K562 (cell line): ENCODE data around the gene SUPT20HL2. TPM values are rescaled to one million over a fixed set of nuclear protein-coding genes. Genes with fewer than 3 reads are reported as not detected.

ENCODE experiments used
- ATAC-seq: fragments of 200-7000 bp; cut with Tn5 transposase; 3 replicates; pipeline ENCODE4 v1.9.1; 2020; ENCODE audit warnings: moderate library complexity
- BruUV-seq: library from RNA; stranded (reverse); fragments of 400-500 nt; replicated peaks from 2 replicates; lab custom pipeline; 2021; lab: Mats Ljungman, UMichigan
- CTCF ChIA-PET: fragments of 300-600 bp; formaldehyde crosslinking; extraction: SDS; loops from one replicate; lab custom pipeline; 2021; ENCODE audit warnings: low intra/inter-chr PET ratio; lab: Yijun Ruan, JAX
- POLR2A ChIA-PET: fragments of 300-600, 350-650 bp; sonication (Branson Sonifier 250); formaldehyde crosslinking; extraction: SDS; loops from one replicate; lab custom pipeline; 2021; ENCODE audit warnings: antibody characterized with exemption, inconsistent platforms; lab: Yijun Ruan, JAX
- DNase-seq, 4 experiments: peaks; one replicate each; pipeline versions ENCODE4 v3.0.0 to v3.0.0-alpha.2; 2011 to 2018; ENCODE audit warnings: low spot score in 3 of 4, mixed read lengths in 3 of 4; ENCODE audit errors: extremely low read depth in 1 of 4
- FAIRE-seq: peaks from 2 replicates; lab custom pipeline; 2011; peaks lifted over from hg19 to GRCh38; lab: Jason Lieb, UNC
- H2AFZ ChIP-seq: 2 replicates; pipeline ENCODE4 v1.6.0; 2011; ENCODE audit warnings: low read depth, low read length, control low read depth, inconsistent platforms
- H3K27ac ChIP-seq: fragments of 200-600 bp; 3 replicates; pipeline ENCODE4 v1.8.0; 2011; ENCODE audit warnings: low read depth, mild to moderate bottlenecking, control low read depth, inconsistent platforms, low read length, moderate library complexity, mixed read lengths; ENCODE audit errors: extremely low read depth
- H3K27me3 ChIP-seq, 2 experiments: fragments of 300-600 bp in 1 of 2; 2 replicates in 1 of 2; 3 replicates in 1 of 2; pipeline versions ENCODE4 v1.6.0 to v1.8.0; 2011; ENCODE audit warnings: inconsistent platforms in 2 of 2, low read length in 2 of 2, mild to moderate bottlenecking in 1 of 2, mixed read lengths in 1 of 2, moderate library complexity in 1 of 2; ENCODE audit not compliant: control insufficient read depth in 2 of 2, insufficient read depth in 2 of 2
- H3K36me3 ChIP-seq: fragments of 300-600 bp; 3 replicates; pipeline ENCODE4 v1.8.0; 2011; ENCODE audit warnings: mild to moderate bottlenecking, low read length, inconsistent platforms; ENCODE audit not compliant: control insufficient read depth, insufficient read depth
- H3K4me1 ChIP-seq, 2 experiments: fragments of 200-600 bp in 1 of 2; replicated peaks in 1 of 2; 2 replicates in 1 of 2; 3 replicates in 1 of 2; pipeline versions ENCODE4 v1.5.1 to v1.8.0; 2011; ENCODE audit warnings: inconsistent platforms in 2 of 2, low read length in 2 of 2, mild to moderate bottlenecking in 1 of 2, mixed read lengths in 1 of 2, moderate library complexity in 1 of 2; ENCODE audit not compliant: control insufficient read depth in 2 of 2, insufficient read depth in 2 of 2
- H3K4me2 ChIP-seq: 2 replicates; pipeline ENCODE4 v1.6.1; 2011; ENCODE audit warnings: low read length, control low read depth, inconsistent platforms, mixed read lengths; ENCODE audit not compliant: insufficient read depth
- H3K4me3 ChIP-seq: fragments of 200-600 bp; sonication (generic), shearing (Covaris generic); 2 replicates; pipeline ENCODE4 v1.5.1; 2016; ENCODE audit warnings: control low read depth, inconsistent platforms
- H3K79me2 ChIP-seq: fragments of 200-600 bp; 3 replicates; pipeline ENCODE4 v1.8.0; 2011; ENCODE audit warnings: low read length, inconsistent platforms; ENCODE audit not compliant: control insufficient read depth, insufficient read depth
- H3K9ac ChIP-seq, 2 experiments: 2 replicates each; pipeline versions ENCODE4 v1.6.0 to v1.6.1; 2011; ENCODE audit warnings: low read depth in 2 of 2, low read length in 2 of 2, control low read depth in 1 of 2, inconsistent platforms in 1 of 2, mild to moderate bottlenecking in 1 of 2, mixed read lengths in 1 of 2; ENCODE audit not compliant: insufficient read depth in 1 of 2
- H3K9me1 ChIP-seq: one replicate; pipeline ENCODE4 v1.6.0; 2011; ENCODE audit warnings: inconsistent platforms, mild to moderate bottlenecking, low read length, moderate library complexity; ENCODE audit not compliant: control insufficient read depth, insufficient read depth
- H3K9me3 ChIP-seq: replicated peaks from 2 replicates; pipeline ENCODE4 v1.5.1; 2011; ENCODE audit warnings: low read depth, low read length, inconsistent platforms; ENCODE audit not compliant: control insufficient read depth, insufficient read depth
- H4K20me1 ChIP-seq: replicated peaks from 2 replicates; pipeline ENCODE4 v1.6.1; 2011; ENCODE audit warnings: low read length, inconsistent platforms, mixed read lengths; ENCODE audit not compliant: control insufficient read depth, insufficient read depth
- CBX2 ChIP-seq: fragments of 200-600 bp; sonication (generic); IDR thresholded peaks from one replicate; pipeline ENCODE4 v1.6.1; 2012; ENCODE audit warnings: mild to moderate bottlenecking, low read length, inconsistent platforms; ENCODE audit not compliant: insufficient read depth, poor library complexity, severe bottlenecking
- CGGBP1 ChIP-seq: fragments of 250-450 bp; sonication (Bioruptor Pico); IDR thresholded peaks from 2 replicates; pipeline ENCODE4 v1.9.0; 2021; ENCODE audit warnings: mild to moderate bottlenecking
- FOXP4 ChIP-seq: sonication (generic); formaldehyde crosslinking; IDR thresholded peaks from 2 replicates; pipeline ENCODE4 v1.8.0; 2022; ENCODE audit warnings: mild to moderate bottlenecking, missing genetic modification reagents, borderline replicate concordance
- GABPB1 ChIP-seq: sonication (generic); formaldehyde crosslinking; IDR thresholded peaks from 2 replicates; pipeline ENCODE4 v1.8.0; 2022; ENCODE audit warnings: mild to moderate bottlenecking, missing genetic modification reagents
- MCM5 ChIP-seq: fragments of 450-650 bp; IDR thresholded peaks from 2 replicates; pipeline ENCODE4 v1.6.1; 2016; ENCODE audit warnings: low read depth
- RBM34 ChIP-seq: fragments of 200-400 bp; formaldehyde crosslinking; IDR thresholded peaks from 2 replicates; pipeline ENCODE4 v1.6.1; 2018; ENCODE audit warnings: low read length, borderline replicate concordance; ENCODE audit not compliant: insufficient read depth
- RNF219 ChIP-seq: fragments of 250-450 bp; sonication (Bioruptor Pico); IDR thresholded peaks from 2 replicates; pipeline ENCODE4 v1.5.0; 2022; ENCODE audit warnings: mild to moderate bottlenecking
- RREB1 ChIP-seq: fragments of 250-450 bp; sonication (Bioruptor Pico); IDR thresholded peaks from 2 replicates; pipeline ENCODE4 v1.4.0; 2020
- STAG1 ChIP-seq: sonication (generic); formaldehyde crosslinking; IDR thresholded peaks from 2 replicates; pipeline ENCODE4 v1.5.0; 2020; ENCODE audit warnings: missing genetic modification reagents, borderline replicate concordance
- ZNF431 ChIP-seq: sonication (generic); formaldehyde crosslinking; IDR thresholded peaks from 2 replicates; pipeline ENCODE4 v1.8.0; 2022; ENCODE audit warnings: mild to moderate bottlenecking, missing genetic modification reagents
- WGBS: fragments of 100-300 bp; shearing (Covaris generic); methylation state at CpG from one replicate; pipeline ENCODE4 v1.1.6; 2016; ENCODE audit warnings: low coverage, mixed read lengths; ENCODE audit not compliant: insufficient coverage; ENCODE audit errors: missing lambda C conversion rate; 5-methylcytosine and 5-hydroxymethylcytosine counted together
- in situ Hi-C: fragments of 300-500 bp; cut with MboI; formaldehyde crosslinking; loops from 4 replicates; pipeline ENCODE4 v1.15.0; 2018; ENCODE audit warnings: inconsistent platforms, mixed read lengths
- intact Hi-C: fragments of 100-400 bp; cut with micrococcal nuclease; formaldehyde crosslinking; loops from 2 replicates; pipeline ENCODE4 v1.14.2; 2022
- polyA plus RNA-seq, 8 experiments: library from polyadenylated mRNA; depleted of rRNA in 4 of 8; stranded (reverse) in 5 of 8; unstranded in 3 of 8; fragments of >200 nt; fragmentation: Nextera tagmentation in 2 of 8; fragmentation: Illumina TruSeq in 1 of 8; extraction: Ambion mirVana in 2 of 8; extraction: Trizol in 1 of 8; gene quantifications; 2 replicates each; pipeline versions ENCODE4 v1.2.1 to v1.2.3, GENCODE V29; 2011 to 2014; ENCODE audit warnings: inconsistent platforms in 1 of 8, missing spikeins in 1 of 8
- total RNA-seq, 7 experiments: library from RNA; depleted of rRNA in 6 of 7; stranded (reverse); fragments of >200 nt in 6 of 7; fragmentation: Illumina TruSeq in 2 of 7; extraction: Trizol in 2 of 7; gene quantifications; 2 replicates each; pipeline versions ENCODE4 v1.2.1 to v1.2.3, GENCODE V29; 2011 to 2021; ENCODE audit warnings: low replicate concordance in 1 of 7

SUPT20HL2 gene
- total and polyA plus RNA-seq, 9 of the 15 experiments (the other 6 are each of a cell fraction or from before 2014, with no cell fraction given) = 0.04 TPM; not detected in 8

GRCh38 chrX:24276015-24276414 is 37.9 kb downstream of the SUPT20HL2 start:
- Histone ChIP-seq H2AFZ (no peak overlapping the region), H3K79me2 (no peaks in the 10 kb centered on the region), H3K36me3 (no peaks in the 10 kb centered on the region), H3K4me3 (no peak overlapping the region), H3K27ac (no peak overlapping the region), H3K4me1 (no peaks in the 10 kb centered on the region; a peak in 1 of 5 replicates), H3K9me1 (no peaks in the 10 kb centered on the region), H4K20me1 (no peaks in the 10 kb centered on the region), H3K27me3 (peaks cover 2 to 10% of the 10 kb centered on the region in 2 experiments; a peak in 2 of 5 replicates), H3K4me2 (no peak overlapping the region), H3K9ac (no peak overlapping the region), H3K9me3 (no peaks in the 10 kb centered on the region)
- ChIA-PET CTCF (no interaction called here), POLR2A (no interaction called here)
- 0% methylated on average over 3 of the region's 5 CpGs for WGBS
- in situ Hi-C loops (no loop called here), intact Hi-C loops (no loop called here)
- no peak for ATAC-seq
- no peak for DNase-seq
- no TSS peak for BruUV-seq
- FAIRE-seq = no peak
- TF ChIP-seq ZNF431 = no peak
- TF ChIP-seq MCM5 = no peak
- TF ChIP-seq CGGBP1 (CRISPR knock-in tag) = no peak
- TF ChIP-seq FOXP4 = no peak
- no peak for TF ChIP-seq RNF219 (CRISPR knock-in tag)
- TF ChIP-seq CBX2 = no peak
- no peak for TF ChIP-seq RREB1 (CRISPR knock-in tag)
- TF ChIP-seq RBM34 = no peak
- TF ChIP-seq GABPB1 (CRISPR knock-in tag) = no peak
- no peak for TF ChIP-seq STAG1 (CRISPR knock-in tag)
